Mesothelial cell of epicardium (in vitro differentiated cells): ENCODE results near the gene TTC4. TPM values are rescaled to one million over a fixed set of nuclear protein-coding genes. Genes with fewer than 3 reads are reported as not detected.

Experiments
- DNase-seq, 2 experiments: peaks; one replicate each; pipeline ENCODE4 v3.0.0; 2021; ENCODE audit warnings: low spot score in 2 of 2; ENCODE audit not compliant: unreplicated experiment in 2 of 2
- H3K27ac Mint-ChIP-seq: 2 replicates; pipeline ENCODE4 v1.8.0; 2021; ENCODE audit warnings: mixed read lengths
- H3K27me3 Mint-ChIP-seq: 2 replicates; pipeline ENCODE4 v1.8.0; 2021; ENCODE audit warnings: low read depth, mixed read lengths
- H3K36me3 Mint-ChIP-seq: 2 replicates; pipeline ENCODE4 v1.8.0; 2021; ENCODE audit warnings: mixed read lengths
- H3K4me1 Mint-ChIP-seq: 2 replicates; pipeline ENCODE4 v1.8.0; 2021; ENCODE audit warnings: mixed read lengths
- H3K4me3 Mint-ChIP-seq: 2 replicates; pipeline ENCODE4 v1.8.0; 2021; ENCODE audit warnings: mild to moderate bottlenecking, moderate library complexity, mixed read lengths
- H3K9me3 Mint-ChIP-seq: 2 replicates; pipeline ENCODE4 v1.8.0; 2021; ENCODE audit warnings: mixed read lengths
- total RNA-seq: library from RNA; stranded (reverse); gene quantifications from 3 replicates; pipeline ENCODE4 v1.2.1, GENCODE V29; 2021
- TF ChIP-seq, protein P1 (sequence below): fragments of 200-600 bp; sonication (generic); IDR thresholded peaks from one replicate; pipeline ENCODE4 v1.5.0; 2021; ENCODE audit warnings: antibody characterized with exemption; ENCODE audit not compliant: unreplicated experiment

The TTC4 gene
- total RNA-seq, 1 donor from 2014 or later, result 20.5 TPM

DNA sequence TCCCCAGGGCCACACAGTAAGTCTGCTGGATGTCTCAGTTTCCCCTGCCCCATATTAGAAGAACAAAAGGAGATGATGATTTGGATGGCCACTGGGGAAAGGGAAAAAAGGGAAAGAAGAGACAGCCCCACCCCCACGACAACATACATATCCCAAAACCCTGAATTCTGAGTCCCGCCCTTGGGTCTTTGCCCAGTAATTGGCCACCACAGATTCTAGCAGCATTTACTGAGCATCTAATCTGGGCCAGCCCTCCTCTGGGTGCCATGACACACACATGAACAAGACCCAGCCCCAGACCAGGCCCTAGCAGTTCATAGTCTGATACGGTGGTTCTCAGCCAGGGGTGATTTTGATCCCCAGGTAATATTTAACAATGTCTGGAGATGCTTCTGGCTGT lies 5.2 kb upstream of the TTC4 start:
- Mint-ChIP-seq H3K27me3 (peaks cover 58% of the 10 kb centered on the region), H3K36me3 (no peaks in the 10 kb centered on the region), H3K4me3 (no peak overlapping the region), H3K4me1 (peaks cover 4% of the 10 kb centered on the region), H3K27ac (no peak overlapping the region), H3K9me3 (no peaks in the 10 kb centered on the region)
- DNase-seq, result no peak
- TF ChIP-seq, protein P1, sequence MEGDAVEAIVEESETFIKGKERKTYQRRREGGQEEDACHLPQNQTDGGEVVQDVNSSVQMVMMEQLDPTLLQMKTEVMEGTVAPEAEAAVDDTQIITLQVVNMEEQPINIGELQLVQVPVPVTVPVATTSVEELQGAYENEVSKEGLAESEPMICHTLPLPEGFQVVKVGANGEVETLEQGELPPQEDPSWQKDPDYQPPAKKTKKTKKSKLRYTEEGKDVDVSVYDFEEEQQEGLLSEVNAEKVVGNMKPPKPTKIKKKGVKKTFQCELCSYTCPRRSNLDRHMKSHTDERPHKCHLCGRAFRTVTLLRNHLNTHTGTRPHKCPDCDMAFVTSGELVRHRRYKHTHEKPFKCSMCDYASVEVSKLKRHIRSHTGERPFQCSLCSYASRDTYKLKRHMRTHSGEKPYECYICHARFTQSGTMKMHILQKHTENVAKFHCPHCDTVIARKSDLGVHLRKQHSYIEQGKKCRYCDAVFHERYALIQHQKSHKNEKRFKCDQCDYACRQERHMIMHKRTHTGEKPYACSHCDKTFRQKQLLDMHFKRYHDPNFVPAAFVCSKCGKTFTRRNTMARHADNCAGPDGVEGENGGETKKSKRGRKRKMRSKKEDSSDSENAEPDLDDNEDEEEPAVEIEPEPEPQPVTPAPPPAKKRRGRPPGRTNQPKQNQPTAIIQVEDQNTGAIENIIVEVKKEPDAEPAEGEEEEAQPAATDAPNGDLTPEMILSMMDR, result no peak

DNA sequence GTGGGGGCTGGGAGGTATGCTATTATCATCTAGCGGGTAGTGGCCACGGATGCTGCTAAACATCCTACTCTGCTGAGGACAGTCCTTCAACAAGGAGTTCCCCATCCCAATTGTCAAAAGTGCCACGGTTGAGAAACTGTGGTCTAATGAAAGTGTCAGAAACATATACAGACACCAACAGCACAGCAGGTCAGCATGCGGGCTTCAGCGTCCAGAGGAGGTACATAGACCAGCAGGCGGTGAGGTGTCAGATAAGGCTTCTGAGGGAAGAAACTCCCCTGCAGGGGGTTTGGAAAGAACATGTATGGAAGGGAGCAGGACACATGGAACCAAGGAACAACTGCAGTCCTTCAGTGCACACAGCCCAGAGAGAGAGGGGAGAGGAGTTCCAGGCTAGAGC lies 4.8 kb upstream of the TTC4 start:
- TF ChIP-seq, protein P1, result no peak
- Mint-ChIP-seq H3K27me3 (peaks cover 57% of the 10 kb centered on the region), H3K4me3 (no peak overlapping the region), H3K9me3 (no peaks in the 10 kb centered on the region), H3K27ac (no peak overlapping the region), H3K4me1 (peaks cover 5% of the 10 kb centered on the region), H3K36me3 (no peaks in the 10 kb centered on the region)
- no peak for DNase-seq

DNA sequence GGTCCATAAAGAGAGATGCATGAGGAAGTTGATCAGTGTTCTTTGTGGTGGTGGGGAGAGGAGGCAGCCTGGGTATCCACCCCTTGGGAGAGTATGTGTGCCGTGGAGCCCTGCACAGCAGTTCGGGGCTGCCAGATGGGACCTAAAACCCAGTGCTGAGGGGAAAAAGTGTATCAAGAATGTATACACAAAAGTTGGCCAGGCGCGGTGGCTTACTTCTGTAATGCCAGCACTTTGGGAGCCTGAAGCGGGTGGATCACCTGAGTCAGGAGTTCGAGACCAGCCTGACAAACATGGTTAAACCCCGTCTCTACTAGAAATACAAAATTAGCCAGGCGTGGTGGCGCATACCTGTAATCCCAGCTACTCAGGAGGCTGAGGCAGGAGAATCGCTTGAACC lies 4.1 kb upstream of the TTC4 start:
- TF ChIP-seq, protein P1, result no peak
- H3K27me3 Mint-ChIP-seq, result peaks cover 54% of the 10 kb centered on the region
- H3K4me3 Mint-ChIP-seq, result no peak overlapping the region
- no peak overlapping the region for H3K27ac Mint-ChIP-seq
- DNase-seq, result no peak
- H3K4me1 Mint-ChIP-seq, result peaks cover 11% of the 10 kb centered on the region
- no peaks in the 10 kb centered on the region for H3K9me3 Mint-ChIP-seq
- H3K36me3 Mint-ChIP-seq, result no peaks in the 10 kb centered on the region

DNA sequence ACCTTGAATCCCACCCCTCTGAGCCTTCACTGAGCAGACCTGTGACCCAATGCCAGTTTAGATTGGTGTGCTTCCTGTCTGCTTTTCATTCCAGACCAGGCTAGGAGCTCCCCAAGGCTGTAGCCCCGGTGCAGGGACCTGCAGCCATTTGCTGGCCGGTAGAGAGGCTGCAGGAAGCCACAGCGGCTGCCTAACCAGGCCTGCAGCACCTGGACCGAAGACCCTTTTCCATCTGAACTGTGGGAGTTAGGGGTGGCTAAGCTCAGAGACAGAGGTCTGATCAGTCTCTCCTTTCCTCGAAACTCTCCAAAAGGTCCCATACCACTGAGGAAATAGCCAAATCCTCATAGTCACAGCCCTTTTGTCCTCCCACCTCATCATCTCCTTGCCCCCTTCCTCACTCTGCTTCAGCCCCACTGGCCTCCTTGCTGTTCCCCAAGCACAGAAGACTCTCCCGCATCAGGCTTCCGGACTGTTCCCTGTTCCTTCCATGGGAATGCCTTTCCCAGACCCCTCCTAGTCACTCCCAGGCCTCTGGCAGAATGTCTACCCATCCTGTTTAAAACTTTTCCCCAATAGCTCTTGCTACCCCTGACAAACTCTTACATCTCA lies 674 bp upstream of the TTC4 start:
- Mint-ChIP-seq H3K27ac (no peak overlapping the region), H3K9me3 (no peaks in the 10 kb centered on the region), H3K27me3 (peaks cover 24% of the 10 kb centered on the region), H3K4me3 (peak overlapping the region; percentile 85), H3K4me1 (peaks cover 18% of the 10 kb centered on the region), H3K36me3 (peaks cover 8% of the 10 kb centered on the region)
- TF ChIP-seq, protein P1, result no peak
- no peak for DNase-seq

DNA sequence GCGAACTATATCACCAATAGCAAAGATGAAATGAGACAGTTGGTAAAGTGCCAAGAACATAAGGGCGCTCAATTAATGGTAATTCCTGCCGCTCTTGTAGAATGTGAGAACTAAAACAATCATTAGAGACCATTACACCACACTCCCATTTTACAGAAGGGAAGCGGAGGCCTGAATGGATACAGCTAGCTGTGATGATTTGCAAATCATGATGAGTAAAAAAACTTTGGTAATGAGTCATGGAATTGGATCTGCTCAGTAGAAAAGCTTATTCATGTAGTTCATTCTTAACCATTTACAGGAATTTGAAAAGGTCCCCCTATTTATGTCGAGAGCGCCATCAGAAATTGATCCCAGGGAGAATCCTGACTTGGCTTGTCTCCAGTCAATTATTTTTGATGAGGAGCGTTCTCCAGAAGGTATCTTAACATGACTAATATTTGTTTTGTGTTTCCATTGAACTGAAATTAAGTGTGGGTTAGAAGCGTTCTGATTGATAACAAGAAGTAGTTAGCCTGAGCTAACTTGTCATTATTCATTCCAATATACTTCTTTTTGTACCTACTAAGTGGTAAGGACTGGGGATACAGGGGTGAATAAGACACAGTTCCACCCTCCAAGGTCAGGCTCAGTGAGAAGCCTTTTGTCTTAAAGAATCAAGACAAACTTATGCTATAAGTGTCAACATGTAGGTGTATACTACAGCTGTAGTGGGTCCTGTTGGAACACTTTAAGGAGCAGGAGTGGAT lies 812 bp downstream of the TTC4 start:
- no peaks in the 10 kb centered on the region for H3K9me3 Mint-ChIP-seq
- peaks cover 15% of the 10 kb centered on the region for H3K36me3 Mint-ChIP-seq
- peaks cover 9% of the 10 kb centered on the region for H3K27me3 Mint-ChIP-seq
- H3K27ac Mint-ChIP-seq, result peak overlapping the region; percentile 81
- TF ChIP-seq, protein P1, result no peak
- no peak for DNase-seq
- peak overlapping the region; percentile 85 for H3K4me3 Mint-ChIP-seq
- peaks cover 18% of the 10 kb centered on the region for H3K4me1 Mint-ChIP-seq
